OCI-LY3 (cell line): ENCODE measurements around the gene CLEC16A.

Source experiments
- CTCF ChIP-seq: fragments of 200-600, 300-600 bp; sonication (generic); IDR thresholded peaks from 2 replicates; pipeline ENCODE4 v1.5.1; 2014; ENCODE audit warnings: antibody characterized with exemption, low read length, low read depth
- EZH2phosphoT487 ChIP-seq: fragments of 200-600 bp; shearing (Covaris generic); IDR thresholded peaks from 2 replicates; pipeline ENCODE4 v1.6.1; 2018; ENCODE audit warnings: antibody characterized with exemption, mixed run types, low read depth

GRCh38 chr16:11067697-11068141 lies 123.4 kb downstream of the CLEC16A start:
- TF ChIP-seq CTCF (no peak), EZH2phosphoT487 (no peak)
